Measurements from ENCODE around the gene GRAMD2B.

Gene GRAMD2B

GRCh38 chr5:126479810-126480209 lies 56.6 kb downstream of the GRAMD2B start:
- DNase-seq (ENCODE audit: low read depth), result no peak

GRCh38 chr5:126480824-126481223 lies 57.6 kb downstream of the GRAMD2B start:
- DNase-seq (ENCODE audit: low read depth), result no peak

- no peak for DNase-seq (ENCODE audit: low read depth)
Measured at GRCh38 chr5:126481243-126481642, 58.0 kb downstream of the GRAMD2B start.

GRCh38 chr5:126482591-126482990 lies 59.4 kb downstream of the GRAMD2B start:
- DNase-seq (ENCODE audit: low read depth), result no peak

- no peak for DNase-seq (ENCODE audit: low read depth)
Measured at GRCh38 chr5:126483156-126483555, 59.9 kb downstream of the GRAMD2B start.

- no peak for DNase-seq (ENCODE audit: low read depth)
Measured at GRCh38 chr5:126484253-126484652, 61.0 kb downstream of the GRAMD2B start.

DNA sequence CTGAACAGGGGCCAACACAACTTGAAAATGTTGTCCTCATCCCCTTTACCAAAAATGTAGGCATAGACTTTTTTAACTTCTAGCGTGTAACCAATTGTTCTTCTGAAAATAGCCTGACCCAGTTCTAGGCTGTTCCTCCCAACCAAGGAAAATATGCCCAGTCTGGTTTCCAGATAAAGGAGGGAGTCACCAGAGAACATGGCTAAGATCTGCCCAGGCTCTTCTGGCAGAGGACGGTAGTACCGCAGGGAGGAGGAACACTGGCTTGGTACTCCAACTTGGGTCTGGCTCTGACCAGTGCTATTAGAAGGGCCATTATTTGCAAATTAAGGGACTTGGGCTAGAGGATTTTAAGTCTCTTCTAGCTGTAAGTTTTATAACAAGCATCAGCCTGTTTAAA lies 63.1 kb downstream of the GRAMD2B start:
- no peak for DNase-seq (ENCODE audit: low read depth)

DNA sequence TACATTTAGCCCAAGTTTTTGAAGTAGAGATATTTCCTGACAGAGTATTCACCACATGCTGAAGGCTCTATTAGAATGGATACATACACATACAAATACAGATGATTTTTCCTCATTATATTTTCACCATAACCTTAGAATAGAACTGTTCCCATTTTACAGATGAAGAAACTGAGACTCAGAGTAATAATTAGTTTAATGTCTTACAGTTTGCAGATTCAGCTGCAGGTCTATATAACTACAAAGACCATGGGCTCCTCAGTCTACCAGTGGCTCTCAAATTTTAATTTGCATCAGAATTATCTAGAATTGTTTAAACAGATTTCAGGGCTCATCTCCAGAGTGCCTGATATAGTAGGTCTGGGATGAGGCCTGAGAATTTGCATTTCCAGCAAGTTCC lies 64.4 kb downstream of the GRAMD2B start:
- no peak for DNase-seq (ENCODE audit: low read depth)

GRCh38 chr5:126488443-126489065 lies 65.3 kb downstream of the GRAMD2B start:
- no peak for DNase-seq (ENCODE audit: low read depth)

DNA sequence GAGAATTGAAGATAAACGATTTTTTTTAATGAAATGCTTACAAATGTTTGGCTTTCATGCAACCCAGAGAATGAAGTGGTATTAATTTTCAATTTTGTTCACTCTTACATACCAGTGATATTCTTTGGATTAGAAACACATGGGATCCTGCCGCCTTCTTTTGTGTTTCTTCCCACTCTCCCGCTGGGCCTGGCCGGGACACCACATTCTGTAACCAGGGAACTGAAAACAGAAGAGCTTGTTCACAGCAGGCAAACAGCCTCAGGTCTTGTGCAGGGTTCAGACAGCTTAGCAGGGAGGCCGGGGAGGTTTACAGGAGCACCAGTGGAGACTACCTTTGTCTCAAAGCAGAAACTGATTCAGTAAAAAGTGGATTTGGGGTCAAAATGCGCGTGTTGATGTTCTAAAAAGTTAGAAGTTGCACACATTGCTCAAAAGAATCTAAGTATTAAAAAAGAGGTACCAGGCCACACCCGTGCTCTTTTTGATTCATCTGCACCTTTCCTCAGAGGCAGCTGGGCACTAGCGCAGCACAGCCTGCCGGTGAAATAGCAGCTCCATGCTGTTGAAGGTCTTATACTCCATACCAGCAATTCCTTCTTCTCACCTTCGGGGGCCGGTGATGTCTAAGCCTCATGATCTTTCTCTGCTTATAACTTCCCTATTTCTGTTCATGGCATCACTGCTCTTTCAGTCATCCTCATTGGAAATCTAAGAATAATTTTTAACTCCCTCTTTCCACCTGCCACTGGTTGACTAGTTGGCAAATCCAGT lies 67.1 kb downstream of the GRAMD2B start:
- DNase-seq (ENCODE audit: low read depth), result no peak

- DNase-seq (ENCODE audit: low read depth), result no peak
Measured at GRCh38 chr5:126492939-126493338, 69.7 kb downstream of the GRAMD2B start.

DNA sequence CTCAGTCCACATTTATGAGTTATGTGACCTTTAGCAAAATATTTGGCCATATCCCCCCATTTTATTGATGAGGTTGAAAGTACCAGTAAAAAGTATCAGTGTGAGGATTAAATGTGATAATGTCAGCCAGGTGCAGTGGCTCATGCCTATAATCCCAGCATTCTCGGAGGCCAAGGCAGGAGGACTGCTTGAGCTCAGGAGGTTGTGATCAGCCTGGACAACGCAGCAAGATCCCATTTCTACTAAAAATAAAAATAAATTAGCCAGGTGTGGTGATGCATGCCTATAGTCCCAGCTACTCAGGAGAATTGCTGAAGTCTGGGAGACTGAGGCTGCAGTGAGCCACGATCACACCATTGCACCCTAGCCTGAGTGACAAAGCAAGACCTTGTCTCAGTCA lies 71.2 kb downstream of the GRAMD2B start:
- no peak for DNase-seq (ENCODE audit: low read depth)

DNA sequence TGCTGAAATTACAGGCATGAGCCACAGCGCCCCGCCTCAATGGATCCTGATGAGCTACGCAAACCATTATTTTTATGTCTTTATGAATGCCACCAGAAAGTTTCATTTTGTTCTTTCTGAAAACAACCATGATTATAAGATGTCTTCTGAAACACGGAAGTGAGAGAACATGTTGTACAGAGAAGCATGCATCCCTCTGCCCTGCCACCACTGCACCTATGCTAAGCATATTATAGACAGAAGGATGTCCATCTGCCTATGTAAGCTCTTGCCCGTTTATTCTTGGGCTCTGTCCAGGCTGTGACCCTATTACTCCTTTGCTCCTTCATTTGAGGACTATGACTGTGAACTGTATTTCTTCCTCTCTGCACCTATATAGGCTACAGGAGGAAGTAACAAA lies 74.3 kb downstream of the GRAMD2B start:
- no peak for DNase-seq (ENCODE audit: low read depth)

DNA sequence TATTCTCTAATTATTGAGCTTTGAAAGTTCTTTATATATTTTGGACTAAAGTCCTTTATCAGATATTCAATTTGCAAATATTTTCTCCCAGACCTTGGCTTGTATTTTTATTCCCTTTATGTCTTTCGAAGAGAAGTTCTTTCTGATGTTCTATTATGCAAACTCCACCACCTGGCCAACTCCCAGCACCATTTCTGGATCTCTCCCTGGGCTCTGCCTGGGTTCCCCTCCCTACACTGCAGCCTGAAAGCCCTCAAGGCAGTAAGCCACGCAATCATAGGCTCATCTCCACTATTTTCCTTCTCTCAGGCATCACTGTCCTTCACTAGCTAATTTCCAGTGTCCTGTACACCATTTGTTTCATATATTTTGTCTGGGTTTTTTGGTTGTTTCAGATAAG lies 76.1 kb downstream of the GRAMD2B start:
- DNase-seq (ENCODE audit: low read depth), result no peak

GRCh38 chr5:126499853-126500342 lies 76.7 kb downstream of the GRAMD2B start:
- no peak for DNase-seq (ENCODE audit: low read depth)

GRCh38 chr5:126501448-126501847 lies 78.2 kb downstream of the GRAMD2B start:
- DNase-seq (ENCODE audit: low read depth), result no peak

DNA sequence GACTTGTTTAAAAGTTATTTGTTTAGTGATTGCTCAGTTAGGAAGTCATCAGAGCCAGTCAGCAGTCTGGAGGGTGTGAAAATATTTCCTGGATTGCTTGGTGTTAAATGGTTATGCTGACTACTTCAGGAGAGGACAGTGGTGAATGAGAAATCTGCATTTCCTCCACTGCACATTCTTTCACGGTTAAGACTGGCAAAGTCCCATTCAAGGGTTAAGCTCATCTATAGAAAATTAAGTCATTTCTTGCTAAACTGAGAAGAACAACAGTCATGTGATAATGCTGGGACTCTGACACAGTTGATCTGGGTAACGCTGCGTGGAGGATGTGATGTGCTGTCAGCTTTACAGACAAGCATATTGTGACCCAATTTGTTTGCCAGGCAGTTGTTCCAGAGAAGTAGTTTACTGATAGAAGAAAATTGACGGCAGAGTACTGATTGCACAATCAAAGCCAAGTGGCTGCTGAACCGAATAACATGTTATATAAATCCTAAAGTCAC lies 80.4 kb downstream of the GRAMD2B start:
- DNase-seq (ENCODE audit: low read depth), result no peak

DNA sequence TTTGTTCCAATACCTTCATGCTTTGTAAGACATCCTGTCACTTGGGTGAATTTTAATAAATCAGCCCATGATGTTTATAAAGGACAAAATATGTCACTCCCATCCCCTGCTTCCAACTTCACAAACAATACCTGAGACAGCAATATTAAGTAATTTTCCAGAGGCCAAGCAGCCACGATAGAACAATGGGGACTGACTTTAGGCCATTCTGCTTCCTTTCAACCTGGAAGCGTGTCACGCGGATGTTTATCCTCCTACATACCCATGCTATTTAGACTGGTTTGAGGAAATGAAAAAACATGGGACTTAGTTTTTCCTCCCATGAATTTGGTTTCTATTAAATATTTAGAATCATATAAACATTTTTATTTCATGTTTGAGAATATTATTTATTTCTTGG lies 82.9 kb downstream of the GRAMD2B start:
- DNase-seq (ENCODE audit: low read depth), result no peak

DNA sequence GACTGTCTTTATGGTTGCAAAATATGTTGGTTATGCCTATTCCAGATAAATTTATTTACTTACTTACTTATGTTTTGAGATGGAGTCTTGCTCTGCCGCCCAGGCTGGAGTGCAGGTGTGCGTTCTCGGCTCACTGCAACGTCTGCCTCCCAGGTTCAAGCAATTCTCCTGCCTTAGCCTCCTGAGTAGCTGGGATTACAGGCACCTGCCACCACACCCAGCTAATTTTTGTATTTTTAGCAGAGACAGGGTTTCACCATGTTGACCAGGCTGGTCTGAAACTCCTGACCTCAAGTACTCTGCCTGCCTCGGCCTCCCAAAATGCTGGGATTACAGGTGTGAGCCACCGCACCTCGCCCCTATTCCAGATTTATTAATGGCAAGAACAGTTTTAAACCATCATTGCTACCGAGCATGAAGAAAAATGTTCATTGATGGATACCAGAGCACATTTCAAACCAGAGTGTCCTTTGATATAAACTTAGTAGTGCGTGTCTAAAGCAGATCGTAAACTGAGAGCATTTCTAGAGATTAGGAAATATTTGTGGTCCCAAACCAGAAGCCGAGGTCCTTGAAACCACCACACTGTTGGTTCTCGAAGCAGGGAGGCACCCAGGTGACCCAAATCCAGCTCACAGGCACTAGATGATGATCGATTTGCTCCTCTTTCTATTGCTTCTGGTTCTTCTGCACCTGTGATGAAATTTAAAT lies 85.2 kb downstream of the GRAMD2B start:
- DNase-seq (ENCODE audit: low read depth), result no peak

- no peak for DNase-seq (ENCODE audit: low read depth)
Measured at GRCh38 chr5:126508962-126509279, 85.7 kb downstream of the GRAMD2B start.

DNA sequence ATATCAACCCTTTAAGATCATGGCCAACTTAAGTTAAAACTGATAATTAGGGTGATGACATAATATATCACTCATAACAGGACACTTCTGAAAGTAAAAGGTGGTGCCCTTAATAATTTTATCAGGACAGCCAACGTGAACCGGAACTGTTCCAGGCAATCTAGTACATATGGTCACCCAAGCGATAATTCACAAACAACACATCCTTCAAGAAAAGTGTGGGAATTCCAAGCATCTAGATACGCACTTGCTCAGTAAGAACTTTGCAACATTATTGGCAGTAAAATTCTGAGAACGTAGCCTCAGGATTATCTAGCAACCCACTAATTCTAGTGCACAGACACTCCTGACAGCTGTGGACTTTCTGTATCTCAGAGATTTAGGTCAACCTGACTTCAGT lies 86.1 kb downstream of the GRAMD2B start:
- no peak for DNase-seq (ENCODE audit: low read depth)

DNA sequence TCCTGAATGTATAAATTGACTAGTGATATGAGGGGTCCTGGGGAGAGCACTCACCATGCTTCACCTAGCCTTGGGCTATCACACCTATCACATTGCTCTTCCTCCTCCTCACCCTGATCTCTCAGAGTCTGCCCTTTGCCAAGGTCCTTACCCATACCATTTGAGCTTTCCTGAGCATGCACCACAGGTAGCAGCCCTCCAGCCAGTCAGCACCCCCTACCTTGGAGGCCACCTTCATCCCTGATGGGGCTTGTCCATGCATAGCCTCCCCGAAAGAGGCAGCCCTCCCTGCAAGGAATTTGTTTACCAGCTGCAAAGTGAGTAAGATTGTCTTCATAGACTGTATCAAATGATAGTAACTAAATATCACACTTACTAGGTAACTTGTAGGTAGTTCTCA lies 88.8 kb downstream of the GRAMD2B start:
- no peak for DNase-seq (ENCODE audit: low read depth)

- no peak for DNase-seq (ENCODE audit: low read depth)
Measured at GRCh38 chr5:126512451-126512850, 89.2 kb downstream of the GRAMD2B start.
